Head of caudate nucleus (tissue), 42 donors: ENCODE measurements around the gene GPC6.

ENCODE experiments used
- DNase-seq, 42 donors: peaks; one replicate each; pipeline versions ENCODE4 v3.0.0 to v3.0.0-alpha.2; 2020 to 2021; ENCODE audit warnings: mixed read lengths in 7 of 42
- intact Hi-C: fragments of 100-400 bp; cut with DNase I; formaldehyde crosslinking; loops from one replicate; pipeline ENCODE4 v1.15.0; 2022

GPC6 gene

DNA sequence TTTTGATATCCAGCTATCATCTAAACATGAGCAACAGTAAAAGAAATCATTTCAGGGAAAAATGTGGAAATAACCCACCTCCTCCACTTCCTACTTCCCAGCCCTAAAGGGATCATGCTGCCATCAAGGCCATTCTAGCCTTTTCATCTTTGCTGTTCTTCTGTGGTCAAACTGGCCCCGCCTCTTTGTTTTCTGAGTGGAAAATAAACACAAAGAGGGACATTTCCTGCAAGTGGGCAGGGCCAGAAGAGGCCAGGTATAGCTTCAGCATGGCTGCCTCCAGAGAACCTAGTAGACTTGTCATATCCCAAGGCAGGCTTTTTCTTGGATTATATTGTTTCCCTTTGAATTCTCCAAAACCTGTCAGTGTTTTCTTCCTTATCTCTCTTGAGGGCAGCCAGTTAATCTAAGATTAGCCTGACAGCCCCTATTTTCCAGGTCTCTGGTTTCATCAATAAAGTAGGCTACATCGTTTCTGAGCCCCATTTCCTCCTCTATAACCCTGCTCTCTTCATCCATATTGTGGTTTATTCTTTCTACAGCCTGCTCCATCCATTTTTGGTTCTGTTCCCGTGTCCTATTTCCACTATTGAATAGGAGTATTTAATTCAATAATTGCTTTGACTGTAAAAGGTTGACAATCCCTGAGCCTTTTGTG lies 117.6 kb downstream of the GPC6 start:
- intact Hi-C loops, result no loop called here

DNA sequence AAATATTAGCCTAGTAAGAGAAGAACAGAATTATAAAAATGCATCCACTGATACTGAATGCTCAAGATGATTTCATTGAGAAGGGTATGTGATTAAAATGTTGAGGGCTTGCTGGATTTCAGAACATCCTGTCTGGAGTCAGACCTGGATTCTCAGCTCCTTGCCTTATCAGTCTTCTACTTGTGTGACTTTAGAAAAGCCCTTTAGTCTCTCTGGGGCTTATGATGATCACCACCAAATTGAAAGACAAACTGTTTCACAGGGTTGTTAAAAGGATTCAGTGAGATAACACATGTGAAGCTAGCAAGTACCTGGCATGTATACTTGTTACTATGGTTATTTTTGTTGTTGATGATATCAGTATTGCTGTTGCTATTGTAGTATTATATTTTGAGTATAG lies 118.4 kb downstream of the GPC6 start:
- DNase-seq, result no peak
- intact Hi-C loops, result no loop called here

More for the DNA sequence above, 117.6 kb downstream of the GPC6 start:
- no peak for DNase-seq

DNA sequence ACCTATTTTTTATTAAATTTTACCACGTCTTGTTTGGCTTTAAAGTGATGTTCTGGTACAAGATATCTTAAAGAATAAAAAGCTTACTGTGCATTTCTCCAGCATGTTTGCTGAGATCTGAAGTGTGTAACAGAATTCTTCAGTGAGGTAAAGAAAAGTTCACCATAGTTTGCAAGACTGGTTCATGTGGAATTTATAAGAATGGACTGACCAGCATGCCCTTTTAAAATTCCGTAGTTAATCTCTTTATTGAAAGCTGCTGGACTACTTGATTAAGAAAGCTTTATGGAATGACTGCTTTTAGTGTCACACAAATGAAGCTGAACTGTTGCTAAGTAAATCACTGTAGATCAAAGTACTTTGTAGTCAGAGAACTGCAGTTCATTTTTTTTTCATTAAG lies 119.2 kb downstream of the GPC6 start:
- DNase-seq, result no peak
- intact Hi-C loops, result no loop called here

DNA sequence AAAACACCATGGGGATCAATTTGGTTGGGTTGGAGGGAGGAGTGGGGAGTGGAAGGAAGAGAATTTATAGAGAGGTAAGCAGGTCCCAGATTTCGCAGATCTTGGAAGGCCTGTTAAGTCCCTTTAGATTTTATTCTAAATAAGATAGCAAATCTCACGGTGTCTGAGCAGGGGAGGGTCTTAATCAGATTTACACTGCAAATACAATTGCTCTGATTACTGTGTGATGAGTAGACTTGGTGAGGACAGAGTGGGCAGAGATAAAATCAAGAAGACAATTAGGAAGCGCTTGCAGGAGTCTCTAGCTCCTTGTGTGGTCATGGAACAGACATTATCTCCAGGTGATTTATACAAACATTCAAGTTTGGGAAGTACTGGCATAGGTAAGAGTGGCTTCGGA lies 126.0 kb downstream of the GPC6 start:
- intact Hi-C loops, result no loop called here
- no peak for DNase-seq

DNA sequence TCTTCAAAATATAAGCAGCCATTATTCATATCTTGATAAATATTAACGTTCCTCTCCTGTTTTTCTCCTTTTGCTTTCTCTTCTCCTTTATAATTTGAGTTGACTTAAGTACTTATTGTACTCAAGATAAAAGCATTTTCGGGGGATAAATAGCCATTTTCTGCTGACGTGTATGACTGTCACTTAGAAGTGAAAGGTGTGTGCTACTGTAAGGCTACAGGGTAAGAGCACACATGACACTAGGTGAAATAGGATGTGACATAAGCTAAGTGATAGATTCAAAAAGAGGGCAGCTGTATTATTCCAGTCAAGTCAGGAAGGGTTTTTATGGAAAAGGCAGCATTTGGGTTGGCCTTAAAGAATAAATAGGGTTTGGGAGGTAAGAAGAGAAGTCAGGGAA lies 128.5 kb downstream of the GPC6 start:
- intact Hi-C loops, result no loop called here
- DNase-seq, result no peak

DNA sequence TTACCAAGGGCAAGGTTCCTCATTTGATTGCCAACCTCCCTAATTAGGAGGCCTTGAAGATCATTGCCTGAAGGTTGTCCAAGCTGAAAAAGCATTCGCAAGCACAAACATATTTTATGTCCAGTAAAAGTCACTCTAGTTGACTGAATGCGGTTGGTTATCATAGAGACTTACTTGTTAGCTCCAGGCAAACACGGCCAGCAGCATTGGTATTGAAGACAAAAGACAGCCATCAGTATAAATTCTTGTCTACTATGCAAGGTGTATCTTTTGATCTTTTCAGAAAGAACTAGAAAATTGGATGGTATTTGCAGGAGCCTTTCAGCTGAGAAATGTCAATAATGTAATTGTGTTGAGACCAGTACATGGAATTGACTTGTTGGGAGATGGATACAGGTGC lies 129.9 kb downstream of the GPC6 start:
- DNase-seq, result no peak
- intact Hi-C loops, result no loop called here

DNA sequence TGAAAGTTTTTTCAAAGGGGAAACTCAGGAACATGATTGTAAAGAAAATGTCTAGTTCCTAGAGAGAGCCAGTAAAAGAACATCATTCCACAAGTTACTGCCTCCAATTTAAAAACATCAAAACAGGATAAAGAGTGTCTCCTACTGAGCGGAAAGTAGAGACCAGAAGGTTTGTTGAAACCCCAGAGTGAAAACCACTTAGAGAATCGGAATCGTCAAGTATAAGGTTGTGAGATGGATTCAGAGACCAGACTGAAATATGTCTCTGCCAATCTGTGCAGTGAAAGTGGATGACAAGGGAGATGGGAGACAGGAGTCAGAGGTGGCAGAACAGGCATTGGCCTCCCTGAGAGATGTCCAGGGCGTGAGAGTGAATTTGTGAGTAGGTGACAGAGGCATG lies 133.4 kb downstream of the GPC6 start:
- DNase-seq, result no peak
- intact Hi-C loops, result no loop called here

DNA sequence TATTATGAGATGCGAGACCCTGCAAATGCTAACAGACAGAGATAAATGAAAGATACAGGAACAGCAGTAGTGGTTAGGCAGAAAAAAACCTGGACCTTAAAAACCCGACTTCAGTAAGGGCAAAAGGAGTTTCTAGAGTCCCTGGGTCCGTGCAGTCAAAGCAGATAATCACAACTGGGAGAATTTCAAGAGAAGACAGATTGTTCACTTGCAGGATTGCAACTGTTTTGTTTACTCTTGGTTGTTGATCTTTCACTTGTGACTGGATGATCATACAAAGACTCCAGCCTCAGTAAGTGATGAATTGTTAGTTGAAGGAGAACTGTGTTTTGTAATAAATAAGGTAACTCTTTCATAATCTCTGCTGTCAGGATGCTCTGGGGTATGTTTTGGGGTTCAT lies 135.1 kb downstream of the GPC6 start:
- DNase-seq, result no peak
- intact Hi-C loops, result no loop called here

DNA sequence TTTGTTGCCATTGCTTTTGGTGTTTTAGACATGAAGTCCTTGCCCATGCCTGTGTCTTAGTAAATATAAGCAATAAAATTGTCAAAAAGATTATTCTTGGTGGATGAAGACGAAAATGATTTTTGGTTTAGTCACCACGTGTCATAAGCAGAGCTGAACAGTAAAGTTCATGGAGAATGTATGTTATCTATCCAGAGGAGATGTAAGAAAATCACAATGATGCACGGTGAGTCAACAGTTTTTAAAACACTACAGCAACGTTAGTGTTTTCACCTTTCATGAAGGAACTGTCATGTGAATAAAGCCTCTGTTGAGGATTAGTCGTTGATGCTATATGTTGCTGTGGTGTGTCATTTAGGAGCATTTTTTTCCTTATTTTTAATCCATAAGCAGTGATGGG lies 137.6 kb downstream of the GPC6 start:
- DNase-seq, result no peak
- intact Hi-C loops, result no loop called here

DNA sequence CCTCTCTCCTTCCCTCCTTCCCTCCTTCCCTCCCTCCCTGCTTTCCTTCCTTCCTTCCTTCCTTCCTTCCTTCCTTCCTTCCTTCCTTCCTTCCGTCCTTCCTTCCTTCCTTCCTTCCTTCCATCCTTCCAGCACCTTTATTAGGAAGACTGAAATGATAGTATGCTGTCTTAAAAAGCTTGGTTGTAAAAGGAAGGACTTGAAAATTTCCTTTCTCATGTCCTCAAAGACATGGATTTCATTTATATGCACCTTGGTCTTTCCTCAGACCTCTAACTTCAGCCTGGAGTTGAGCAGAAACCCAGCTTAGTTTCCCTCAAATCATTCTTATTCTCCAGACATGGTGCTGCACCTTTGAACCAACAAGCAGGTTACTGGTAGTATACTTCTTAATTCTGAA lies 141.7 kb downstream of the GPC6 start:
- DNase-seq, result no peak
- intact Hi-C loops, result no loop called here

DNA sequence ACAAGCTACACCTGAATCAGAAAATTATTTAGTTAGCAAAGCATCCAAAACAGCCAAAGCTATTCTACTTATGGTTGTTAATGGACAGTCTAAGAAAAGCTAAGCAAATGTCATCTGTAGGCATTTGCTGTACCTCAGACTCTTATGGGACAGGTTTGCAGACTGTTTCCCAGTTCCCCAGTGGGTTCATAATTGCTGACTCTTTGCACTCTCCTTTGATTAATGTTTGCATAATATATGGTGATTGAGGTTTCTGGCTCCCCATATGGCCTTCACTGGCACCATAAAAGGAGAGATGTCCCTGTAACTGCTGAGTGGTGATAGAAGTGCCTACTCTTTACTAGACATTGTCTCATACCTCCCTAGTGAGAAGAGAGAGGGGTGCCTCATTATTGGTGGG lies 142.1 kb downstream of the GPC6 start:
- intact Hi-C loops, result no loop called here
- DNase-seq, result no peak

DNA sequence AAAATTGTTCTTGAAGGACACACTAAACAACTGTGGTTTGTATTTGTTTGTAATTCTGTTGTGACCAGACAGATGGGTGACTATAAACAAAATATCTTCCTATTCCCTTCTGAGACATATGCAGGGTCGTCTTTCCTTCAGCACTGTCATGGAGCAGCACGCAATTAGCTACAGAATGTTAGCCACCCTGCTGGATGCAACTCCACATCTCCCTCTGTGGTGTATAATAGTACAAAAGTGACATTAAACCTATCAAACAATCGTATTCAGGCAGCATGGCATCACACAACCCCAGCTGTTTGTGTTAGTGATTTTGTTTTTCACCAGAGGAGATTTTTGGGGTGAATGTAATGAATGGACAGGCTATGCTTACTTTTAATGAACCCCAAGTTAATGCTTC lies 146.2 kb downstream of the GPC6 start:
- intact Hi-C loops, result no loop called here
- DNase-seq, result no peak

DNA sequence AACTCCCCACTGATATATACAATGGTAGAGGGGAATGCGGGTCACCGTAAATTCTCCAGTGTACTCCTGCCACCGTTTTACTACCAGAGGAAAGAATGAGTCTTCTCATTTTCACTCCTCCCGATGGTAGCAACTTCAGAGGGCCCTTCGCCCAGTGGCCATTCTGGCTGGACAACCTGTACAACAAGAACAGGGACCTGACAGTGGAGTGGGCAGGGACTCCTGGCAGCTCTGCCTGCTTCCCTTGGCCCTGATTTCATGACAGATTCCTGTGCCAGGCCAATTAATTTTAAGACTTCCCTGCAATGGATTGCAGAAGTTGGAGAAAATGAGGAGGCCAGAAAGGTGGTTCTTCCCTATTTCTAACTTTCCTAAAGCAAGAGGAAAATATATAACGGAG lies 148.9 kb downstream of the GPC6 start:
- DNase-seq, result peak in 6 of 42 donors; percentile 3 to 38 (median 16)
- intact Hi-C loops, result no loop called here

DNA sequence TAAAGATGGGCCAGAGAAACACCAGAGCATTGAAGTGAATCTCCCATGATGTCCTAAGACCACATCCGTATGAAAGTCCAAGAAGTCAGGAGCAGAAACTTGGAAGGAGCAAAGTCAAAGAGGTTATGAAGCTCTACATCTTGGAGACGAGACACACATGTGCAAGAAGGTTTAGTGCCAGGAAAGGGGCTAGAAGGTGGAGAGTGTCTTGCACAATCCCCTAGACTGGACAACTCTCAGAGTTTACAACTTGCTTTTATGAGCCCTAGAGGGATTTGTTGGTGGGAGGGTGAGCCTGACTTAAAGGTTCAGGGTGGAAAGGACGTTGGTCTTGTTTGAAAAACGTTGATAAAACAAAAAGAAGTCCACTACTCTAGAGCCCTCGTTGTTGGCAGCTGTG lies 150.6 kb downstream of the GPC6 start:
- DNase-seq, result no peak
- intact Hi-C loops, result no loop called here

DNA sequence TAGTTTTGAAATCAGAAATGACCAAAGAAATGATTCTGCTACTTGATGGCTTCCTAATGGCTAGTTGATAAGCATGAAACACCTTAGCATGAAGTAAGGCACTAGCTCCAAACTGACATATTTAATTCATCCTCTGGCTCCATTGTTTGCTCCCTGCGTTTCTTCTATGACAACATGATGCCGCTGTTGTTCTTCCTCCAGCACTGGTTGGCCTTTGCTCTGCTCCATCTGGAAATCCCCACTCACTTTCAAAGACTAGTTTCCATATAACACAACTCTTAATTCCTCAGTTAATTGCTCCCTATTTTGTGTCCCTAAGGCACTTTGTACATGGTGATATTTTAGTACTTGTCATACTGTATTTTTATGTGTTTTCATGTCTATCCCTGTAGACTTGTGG lies 151.6 kb downstream of the GPC6 start:
- intact Hi-C loops, result no loop called here
- DNase-seq, result no peak

DNA sequence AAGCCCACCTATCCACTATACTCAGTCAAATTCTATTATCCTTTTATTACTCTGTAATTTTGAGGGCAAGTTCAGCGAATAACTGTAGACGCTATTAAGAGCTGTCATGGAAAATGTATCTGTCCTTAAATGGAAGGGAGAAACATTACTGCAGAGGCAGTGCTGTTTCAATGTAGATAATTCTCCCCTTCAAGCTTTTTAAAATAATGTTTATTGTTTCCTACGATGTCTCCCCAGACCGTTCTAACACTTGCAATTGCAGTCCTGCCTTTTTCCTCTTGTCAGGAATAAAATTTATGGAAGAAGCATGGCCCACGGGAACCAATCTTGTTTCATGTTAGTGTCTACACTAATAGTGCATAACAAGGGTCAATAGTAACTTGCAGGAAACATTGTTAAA lies 159.5 kb downstream of the GPC6 start:
- DNase-seq, result no peak
- intact Hi-C loops, result no loop called here

DNA sequence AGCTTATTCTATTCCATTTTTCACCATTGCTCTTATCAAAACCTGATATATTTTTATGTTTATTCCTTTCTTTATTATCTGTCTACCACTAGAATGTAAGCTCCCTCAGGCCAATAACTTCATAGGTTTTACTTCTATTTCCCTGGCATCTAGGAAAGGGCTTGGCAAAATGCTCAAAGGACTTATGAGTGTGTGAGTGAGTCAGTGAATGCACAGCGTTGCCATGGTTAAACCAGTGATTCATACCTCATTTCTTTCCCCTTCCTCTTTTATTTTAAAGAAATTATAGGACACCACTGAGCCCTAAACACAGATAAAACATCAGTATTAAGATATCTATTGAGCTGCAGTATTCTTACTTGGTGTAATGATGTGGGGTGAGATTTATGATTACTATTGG lies 162.1 kb downstream of the GPC6 start:
- intact Hi-C loops, result no loop called here

DNA sequence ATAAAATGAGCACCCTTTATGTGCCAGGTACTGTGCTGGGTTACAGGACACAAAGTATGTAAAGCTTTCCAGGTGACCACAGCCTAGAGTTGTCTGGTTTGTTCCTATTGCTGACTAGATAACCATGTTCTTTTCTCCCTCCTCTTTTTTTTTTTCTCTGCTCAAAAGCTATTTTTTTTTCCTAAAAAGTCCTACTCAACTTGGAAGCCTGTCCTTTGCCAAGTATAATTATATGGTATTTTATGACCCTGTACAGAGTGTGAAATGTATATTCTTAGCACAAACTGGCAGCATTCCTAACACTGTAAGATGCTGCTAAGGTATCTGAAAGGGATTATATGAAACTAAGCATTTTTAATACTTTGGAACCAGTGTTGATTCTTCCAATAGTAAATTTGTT lies 171.0 kb downstream of the GPC6 start:
- no peak for DNase-seq
- intact Hi-C loops, result no loop called here

More for the DNA sequence above, 162.1 kb downstream of the GPC6 start:
- no peak for DNase-seq

DNA sequence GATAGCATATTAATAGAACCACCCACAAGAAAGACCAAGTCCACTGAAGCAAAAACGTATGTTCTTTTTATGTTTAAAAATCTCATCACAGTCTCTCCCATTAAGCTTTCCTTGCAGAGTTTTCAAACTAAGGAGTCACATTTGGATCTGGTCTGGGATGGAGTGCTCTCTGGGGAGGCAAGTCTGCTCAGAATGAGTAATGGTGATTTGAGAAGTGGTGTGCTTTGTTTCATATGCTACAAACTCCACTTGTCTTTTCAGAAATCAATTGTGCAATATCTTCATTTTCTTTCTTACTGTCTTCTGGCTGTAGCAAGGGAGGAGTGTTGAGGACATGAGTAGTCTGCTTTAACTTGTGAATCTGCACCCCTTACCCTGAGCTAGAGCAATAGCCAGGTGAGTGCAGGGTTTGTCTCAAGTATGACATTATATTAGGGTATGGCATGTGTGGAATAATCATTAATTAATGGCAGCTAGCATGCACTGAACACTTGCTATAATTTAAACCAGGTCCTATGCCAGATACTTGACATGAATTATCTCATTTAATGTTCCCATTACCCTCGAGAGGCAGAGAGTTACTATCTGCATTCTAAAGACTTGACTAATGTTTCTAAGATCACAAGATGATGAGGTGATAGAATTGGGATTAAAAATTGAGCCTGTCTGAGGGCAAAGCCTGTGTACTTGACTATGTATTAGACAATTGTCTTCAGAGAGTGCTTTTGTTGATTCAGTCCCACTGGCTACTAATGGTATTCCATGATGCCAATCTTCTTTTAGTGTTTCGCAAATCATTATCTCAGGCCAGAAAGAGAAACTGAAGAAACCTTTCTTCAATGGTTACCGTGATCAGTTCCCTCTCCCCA lies 171.8 kb downstream of the GPC6 start:
- intact Hi-C loops, result no loop called here
- DNase-seq, result no peak

DNA sequence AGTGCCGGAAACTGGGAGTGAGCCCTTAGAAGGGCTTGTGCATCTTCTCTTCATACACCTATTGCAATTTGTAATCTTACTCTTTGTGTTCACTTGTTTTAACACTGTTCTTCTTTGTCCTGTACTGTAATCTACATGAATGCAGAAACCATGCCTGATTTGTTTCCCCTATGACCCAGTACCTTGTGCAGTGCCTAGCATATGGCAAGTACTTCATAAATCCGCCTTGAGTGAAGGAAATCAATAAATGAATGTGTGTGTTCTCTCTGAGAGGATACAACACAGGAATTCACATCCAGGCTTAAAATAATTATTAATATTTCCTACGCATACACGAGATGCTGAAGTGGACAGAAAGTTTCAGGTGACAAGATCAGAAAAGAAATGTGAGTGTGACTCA lies 172.6 kb downstream of the GPC6 start:
- intact Hi-C loops, result no loop called here
- DNase-seq, result no peak

DNA sequence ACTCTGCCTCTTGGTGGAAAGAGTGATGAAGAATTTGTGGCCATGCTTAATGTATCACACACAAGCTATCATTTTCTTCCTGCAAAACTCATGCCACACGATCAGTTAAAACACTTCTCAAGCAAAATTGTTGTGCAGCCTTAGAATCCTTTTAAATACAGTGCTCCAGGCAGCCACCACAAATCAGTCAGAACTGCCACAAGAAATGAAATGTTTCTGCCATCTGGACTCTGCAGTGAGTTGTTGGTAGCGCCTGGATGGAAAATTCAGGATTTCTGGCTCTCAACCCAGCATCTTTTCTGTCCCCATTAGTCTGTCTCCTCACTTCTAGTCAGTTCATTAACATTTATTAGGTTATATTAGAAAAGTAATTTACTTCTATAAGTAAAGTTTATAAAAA lies 179.5 kb downstream of the GPC6 start:
- DNase-seq, result no peak
- intact Hi-C loops, result no loop called here
